ENCODE results near the gene C1orf21.

Gene C1orf21

GRCh38 chr1:184632415-184633175 lies 245.8 kb downstream of the C1orf21 start:
- no peak for DNase-seq
- H3K27me3 ChIP-seq = no peaks in the 10 kb centered on the region
- no peak for TF ChIP-seq CTCF (IDR thresholded peaks at IDR 0.05; ENCODE audit: low read depth, low read length)

DNA sequence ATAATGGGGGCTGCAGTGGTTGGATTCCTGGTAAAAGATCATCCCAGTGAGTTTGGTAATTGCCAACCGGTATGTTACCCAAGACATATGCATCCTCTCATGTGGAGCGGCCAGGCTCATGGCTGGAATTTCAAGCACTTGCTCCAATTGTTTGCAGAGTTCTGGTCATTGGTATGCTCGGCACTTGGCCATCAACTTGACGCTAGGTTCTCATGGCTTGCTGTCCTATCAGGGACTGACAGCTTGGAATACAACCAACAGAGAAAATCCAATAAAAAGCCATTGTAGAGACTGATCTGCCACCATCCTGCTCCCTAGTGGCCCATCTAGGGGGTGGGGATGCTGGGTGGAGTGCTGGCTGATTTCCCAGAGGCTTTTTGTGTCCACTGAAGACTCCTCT lies 247.0 kb downstream of the C1orf21 start:
- 0 out of 2 replicates have a peak, but pooled peaks have one; percentile 8 for TF ChIP-seq CTCF (IDR thresholded peaks at IDR 0.05; ENCODE audit: low read depth, low read length)
- H3K9me3 ChIP-seq = no peaks in the 10 kb centered on the region
- H3K27me3 ChIP-seq = no peaks in the 10 kb centered on the region
- no peak overlapping the region for H3K4me3 ChIP-seq (ENCODE audit: low read depth, low read length)
- DNase-seq = no peak
- H3K4me1 ChIP-seq = no peaks in the 10 kb centered on the region
- no peaks in the 10 kb centered on the region; the same call in 1 of the 2 replicates for H3K36me3 ChIP-seq

More at GRCh38 chr1:184632415-184633175, 245.8 kb downstream of the C1orf21 start:
- Histone ChIP-seq H3K36me3 (no peaks in the 10 kb centered on the region; the same call in 1 of the 2 replicates), H3K4me3 (ENCODE audit: low read depth, low read length) (no peak overlapping the region), H3K9me3 (no peaks in the 10 kb centered on the region), H3K4me1 (no peaks in the 10 kb centered on the region)

- no peaks in the 10 kb centered on the region; the same call in 1 of the 2 replicates for H3K36me3 ChIP-seq
- TF ChIP-seq CTCF (IDR thresholded peaks at IDR 0.05; ENCODE audit: low read depth, low read length) = no peak
These were observed 247.5 kb downstream of the C1orf21 start for GRCh38 chr1:184634296-184634695.

DNA sequence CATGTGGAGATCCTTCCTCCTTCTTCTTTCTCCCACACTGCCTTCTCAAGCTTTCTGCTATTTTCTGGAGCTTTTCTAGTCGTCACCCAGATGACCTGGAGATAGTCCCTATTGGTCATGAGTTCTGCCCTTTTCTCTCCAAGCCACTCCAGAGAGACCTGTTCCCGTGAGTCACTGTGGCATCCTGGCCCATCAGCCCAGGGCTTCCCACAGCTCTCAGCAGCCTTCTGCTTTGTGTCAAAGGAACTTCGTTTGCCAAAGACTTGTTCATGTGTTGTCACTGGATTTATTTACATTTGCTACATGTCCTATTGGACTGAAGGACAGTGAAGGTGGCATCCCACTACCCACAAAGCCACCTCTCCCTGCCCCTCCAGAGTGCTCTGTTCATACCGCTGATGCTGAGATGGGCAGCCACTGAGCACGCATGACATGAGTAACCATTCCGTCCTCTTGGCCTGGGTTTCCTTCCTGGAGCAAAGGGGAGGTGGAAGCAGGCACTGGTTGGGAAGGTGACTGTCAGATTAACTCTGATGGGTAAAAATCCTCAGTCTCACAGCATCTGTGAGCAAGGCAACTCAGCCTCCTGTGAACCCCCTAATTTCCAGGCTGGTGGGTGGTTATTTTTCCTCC lies 248.6 kb downstream of the C1orf21 start:
- Histone ChIP-seq H3K4me1 (no peaks in the 10 kb centered on the region), H3K27me3 (no peaks in the 10 kb centered on the region), H3K9me3 (no peaks in the 10 kb centered on the region), H3K4me3 (ENCODE audit: low read depth, low read length) (no peak overlapping the region), H3K36me3 (no peaks in the 10 kb centered on the region)
- no peak for DNase-seq
- TF ChIP-seq CTCF (IDR thresholded peaks at IDR 0.05; ENCODE audit: low read depth, low read length) = no peak

More at GRCh38 chr1:184634296-184634695, 247.5 kb downstream of the C1orf21 start:
- Histone ChIP-seq H3K9me3 (no peaks in the 10 kb centered on the region), H3K27me3 (no peaks in the 10 kb centered on the region), H3K4me1 (no peaks in the 10 kb centered on the region), H3K4me3 (ENCODE audit: low read depth, low read length) (no peak overlapping the region)
- DNase-seq = no peak

GRCh38 chr1:184635980-184636431 lies 249.2 kb downstream of the C1orf21 start:
- Histone ChIP-seq H3K27me3 (no peaks in the 10 kb centered on the region), H3K4me3 (ENCODE audit: low read depth, low read length) (no peak overlapping the region), H3K9me3 (no peaks in the 10 kb centered on the region), H3K36me3 (no peaks in the 10 kb centered on the region), H3K4me1 (no peaks in the 10 kb centered on the region)
- no peak for TF ChIP-seq CTCF (IDR thresholded peaks at IDR 0.05; ENCODE audit: low read depth, low read length)
- no peak for DNase-seq
